Measurements from ENCODE around the gene ZNF710.

DNA sequence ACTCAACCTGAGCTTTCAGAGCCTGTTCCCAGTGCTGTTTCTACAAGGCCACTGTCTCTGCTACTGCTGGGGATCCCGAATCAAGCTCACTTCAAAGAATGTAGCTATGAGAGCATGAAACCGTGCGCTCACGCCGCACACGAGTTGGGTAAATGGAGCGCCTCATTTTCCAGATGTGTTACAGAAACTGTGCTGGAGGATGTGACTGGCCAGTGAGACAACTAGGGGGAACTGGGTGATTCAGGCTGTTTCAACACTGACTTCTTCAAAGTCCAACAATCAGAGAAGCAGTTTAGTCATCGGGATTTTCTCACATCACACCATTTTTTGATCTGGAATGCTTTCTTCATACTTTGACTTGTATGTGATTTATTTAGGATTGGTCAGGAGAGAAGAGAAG lies 3.5 kb downstream of the ZNF710 start:
- TF ChIP-seq, protein P1, sequence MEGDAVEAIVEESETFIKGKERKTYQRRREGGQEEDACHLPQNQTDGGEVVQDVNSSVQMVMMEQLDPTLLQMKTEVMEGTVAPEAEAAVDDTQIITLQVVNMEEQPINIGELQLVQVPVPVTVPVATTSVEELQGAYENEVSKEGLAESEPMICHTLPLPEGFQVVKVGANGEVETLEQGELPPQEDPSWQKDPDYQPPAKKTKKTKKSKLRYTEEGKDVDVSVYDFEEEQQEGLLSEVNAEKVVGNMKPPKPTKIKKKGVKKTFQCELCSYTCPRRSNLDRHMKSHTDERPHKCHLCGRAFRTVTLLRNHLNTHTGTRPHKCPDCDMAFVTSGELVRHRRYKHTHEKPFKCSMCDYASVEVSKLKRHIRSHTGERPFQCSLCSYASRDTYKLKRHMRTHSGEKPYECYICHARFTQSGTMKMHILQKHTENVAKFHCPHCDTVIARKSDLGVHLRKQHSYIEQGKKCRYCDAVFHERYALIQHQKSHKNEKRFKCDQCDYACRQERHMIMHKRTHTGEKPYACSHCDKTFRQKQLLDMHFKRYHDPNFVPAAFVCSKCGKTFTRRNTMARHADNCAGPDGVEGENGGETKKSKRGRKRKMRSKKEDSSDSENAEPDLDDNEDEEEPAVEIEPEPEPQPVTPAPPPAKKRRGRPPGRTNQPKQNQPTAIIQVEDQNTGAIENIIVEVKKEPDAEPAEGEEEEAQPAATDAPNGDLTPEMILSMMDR (IDR thresholded peaks at IDR 0.05; ENCODE audit: insufficient read depth, low read length), result no peak
- TF ChIP-seq SPI1 (IDR thresholded peaks at IDR 0.05; ENCODE audit: borderline replicate concordance, low read depth), result peak; percentile 76; the same call in 1 of the 2 replicates
- TF ChIP-seq GABPA (IDR thresholded peaks at IDR 0.05; ENCODE audit: low read depth), result no peak
- peak; percentile 46; the same call in 1 of the 2 replicates for TF ChIP-seq POLR2AphosphoS5 (IDR thresholded peaks at IDR 0.05; ENCODE audit: low read depth)

All from HL-60 (cell line).